ENCODE results near the gene SUGP2. TPM values are rescaled to one million over a fixed set of nuclear protein-coding genes. Genes with fewer than 3 reads are reported as not detected.
"Not testable (repeated sequence)": the region's sequence is repeated elsewhere in the genome, so short reads cannot be mapped to it uniquely, and the experiment has no call there.

SUGP2 gene
- total and polyA plus RNA-seq, 9 donors = 27.0 to 81.9 (median 53.7) TPM

DNA sequence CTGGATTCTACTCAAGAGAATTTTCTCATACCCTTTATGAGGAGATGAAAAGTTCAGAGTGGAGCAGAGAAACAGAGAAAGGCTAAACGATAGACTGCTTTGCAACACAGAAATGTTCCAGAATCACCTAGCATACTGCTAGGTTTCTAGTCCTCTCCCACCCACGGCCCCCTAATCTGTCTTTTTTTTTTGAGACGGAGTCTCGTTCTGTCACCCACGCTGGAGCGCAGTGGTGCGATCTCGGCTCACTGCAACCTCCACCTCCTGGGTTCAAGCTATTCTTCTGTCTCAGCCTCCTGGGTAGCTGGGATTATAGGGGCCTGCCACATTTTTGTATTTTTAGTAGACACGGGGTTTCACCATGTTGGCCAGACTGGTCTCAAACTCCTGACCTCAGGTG, 4.8 kb downstream of the SUGP2 start:
- no peaks in the 10 kb centered on the region for H3K36me3 ChIP-seq
- intact Hi-C loops (cut with DNase I) = no loop called here
- WGBS, 3 donors = 89 to 91% (median 89%) methylated on average over 9 of the region's 9 CpGs

DNA sequence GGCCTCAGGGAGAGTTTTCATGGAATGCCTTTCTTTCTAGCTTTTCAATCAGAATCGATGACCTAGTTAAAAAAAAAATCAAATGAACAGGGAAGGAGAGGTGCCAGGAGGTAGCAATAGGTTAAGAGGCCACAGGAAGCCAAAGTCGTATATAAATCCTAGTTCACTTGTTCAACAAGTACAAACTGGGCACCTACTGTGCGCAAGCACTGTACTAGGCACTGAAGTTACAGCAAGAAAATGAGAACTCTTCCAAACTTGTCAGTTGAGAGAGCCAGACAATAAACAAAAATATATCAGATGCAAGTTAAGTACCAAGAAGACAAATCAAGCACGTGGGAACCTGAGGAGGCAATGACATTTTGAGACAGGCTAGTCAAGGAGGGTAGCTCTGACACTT, 6.1 kb downstream of the SUGP2 start:
- Histone ChIP-seq H3K27ac (no peak overlapping the region), H3K9me3 (no peaks in the 10 kb centered on the region), H3K36me3 (no peaks in the 10 kb centered on the region), H3K27me3 (no peaks in the 10 kb centered on the region), H3K4me3 (no peak overlapping the region), H3K4me1 (ENCODE audit: insufficient read depth) (peaks cover under 1% of the 10 kb centered on the region)
- 83 to 88% (median 83%) methylated on average over 4 of the region's 4 CpGs for WGBS, 3 donors
- no peak for TF ChIP-seq EP300 (IDR thresholded peaks at IDR 0.05)
- TF ChIP-seq, protein P1, sequence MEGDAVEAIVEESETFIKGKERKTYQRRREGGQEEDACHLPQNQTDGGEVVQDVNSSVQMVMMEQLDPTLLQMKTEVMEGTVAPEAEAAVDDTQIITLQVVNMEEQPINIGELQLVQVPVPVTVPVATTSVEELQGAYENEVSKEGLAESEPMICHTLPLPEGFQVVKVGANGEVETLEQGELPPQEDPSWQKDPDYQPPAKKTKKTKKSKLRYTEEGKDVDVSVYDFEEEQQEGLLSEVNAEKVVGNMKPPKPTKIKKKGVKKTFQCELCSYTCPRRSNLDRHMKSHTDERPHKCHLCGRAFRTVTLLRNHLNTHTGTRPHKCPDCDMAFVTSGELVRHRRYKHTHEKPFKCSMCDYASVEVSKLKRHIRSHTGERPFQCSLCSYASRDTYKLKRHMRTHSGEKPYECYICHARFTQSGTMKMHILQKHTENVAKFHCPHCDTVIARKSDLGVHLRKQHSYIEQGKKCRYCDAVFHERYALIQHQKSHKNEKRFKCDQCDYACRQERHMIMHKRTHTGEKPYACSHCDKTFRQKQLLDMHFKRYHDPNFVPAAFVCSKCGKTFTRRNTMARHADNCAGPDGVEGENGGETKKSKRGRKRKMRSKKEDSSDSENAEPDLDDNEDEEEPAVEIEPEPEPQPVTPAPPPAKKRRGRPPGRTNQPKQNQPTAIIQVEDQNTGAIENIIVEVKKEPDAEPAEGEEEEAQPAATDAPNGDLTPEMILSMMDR (IDR thresholded peaks at IDR 0.05) = no peak
- TF ChIP-seq POLR2A (IDR thresholded peaks at IDR 0.05) = no peak
- DNase-seq = no peak
- intact Hi-C loops (cut with DNase I) = no loop called here

More for the DNA sequence above, 4.8 kb downstream of the SUGP2 start:
- H3K4me1 ChIP-seq (ENCODE audit: insufficient read depth) = peaks cover 4% of the 10 kb centered on the region
- H3K9me3 ChIP-seq = no peaks in the 10 kb centered on the region
- H3K27me3 ChIP-seq = no peaks in the 10 kb centered on the region
- TF ChIP-seq POLR2A (IDR thresholded peaks at IDR 0.05) = no peak
- TF ChIP-seq EP300 (IDR thresholded peaks at IDR 0.05) = no peak
- TF ChIP-seq, protein P1 (IDR thresholded peaks at IDR 0.05) = no peak
- H3K27ac ChIP-seq = no peak overlapping the region
- DNase-seq = no peak
- no peak overlapping the region for H3K4me3 ChIP-seq

DNA sequence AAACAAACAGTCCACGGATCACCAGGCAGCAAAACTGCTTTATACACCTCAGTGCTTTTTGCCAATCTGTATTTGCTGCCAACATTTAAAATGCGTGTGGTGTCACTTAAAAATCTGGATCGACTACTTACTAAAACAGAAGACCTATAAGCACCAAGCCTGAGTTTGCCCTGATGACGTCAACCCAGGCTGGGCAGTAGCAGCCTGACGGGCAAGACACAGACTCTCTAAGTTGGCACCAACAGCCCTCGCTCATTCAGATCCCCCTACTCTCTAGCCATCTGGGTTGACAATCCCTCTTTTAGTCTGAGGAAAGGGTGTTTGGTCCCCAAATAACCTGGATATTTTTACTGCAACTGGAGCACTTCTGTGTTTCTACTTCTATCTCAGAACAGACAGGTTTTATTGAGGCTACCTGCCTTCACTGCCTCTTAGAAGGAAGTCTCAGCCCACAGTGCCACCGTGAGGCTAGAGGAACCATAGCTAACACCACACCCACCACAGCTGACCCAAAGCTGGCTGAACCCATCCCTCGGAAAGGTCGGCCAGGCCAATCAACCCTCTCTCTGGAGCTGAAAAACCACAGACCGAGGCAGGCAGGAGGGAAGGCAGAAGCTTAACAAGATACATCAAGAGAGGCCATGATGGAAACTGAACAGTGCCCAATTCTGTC, 6.9 kb downstream of the SUGP2 start:
- intact Hi-C loops (cut with DNase I) = no loop called here
- H3K4me1 ChIP-seq (ENCODE audit: insufficient read depth) = no peaks in the 10 kb centered on the region
- 61 to 67% (median 66%) methylated on average over 10 of the region's 10 CpGs for WGBS, 3 donors
- H3K9me3 ChIP-seq = no peaks in the 10 kb centered on the region
- no peak overlapping the region for H3K4me3 ChIP-seq
- no peak for DNase-seq
- H3K27ac ChIP-seq = no peak overlapping the region
- H3K36me3 ChIP-seq = no peaks in the 10 kb centered on the region
- H3K27me3 ChIP-seq = no peaks in the 10 kb centered on the region
- no peak for TF ChIP-seq POLR2A (IDR thresholded peaks at IDR 0.05)
- TF ChIP-seq, protein P1 (IDR thresholded peaks at IDR 0.05) = no peak
- no peak for TF ChIP-seq EP300 (IDR thresholded peaks at IDR 0.05)

DNA sequence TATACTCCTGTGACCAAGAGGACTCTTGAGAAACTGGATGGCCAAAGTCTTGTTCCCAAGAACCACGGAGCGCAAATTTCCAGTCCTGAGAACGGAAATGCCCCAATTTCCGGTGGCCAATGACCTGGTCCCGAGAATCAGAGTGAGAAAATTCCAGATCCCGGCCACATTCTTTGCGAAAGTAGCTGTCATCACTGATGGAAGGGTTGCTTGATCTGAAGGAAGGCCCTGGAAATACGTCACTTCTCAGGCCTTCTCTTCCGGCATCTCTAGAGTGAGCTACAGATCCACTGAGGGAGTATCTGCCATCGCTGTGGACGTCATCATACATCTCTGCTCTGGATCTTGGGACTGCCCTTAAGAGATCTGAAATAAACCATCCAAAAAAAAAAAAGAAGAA, 7.5 kb downstream of the SUGP2 start:
- 88 to 93% (median 89%) methylated on average over 11 of the region's 11 CpGs for WGBS, 3 donors
- DNase-seq = no peak
- TF ChIP-seq, protein P1 (IDR thresholded peaks at IDR 0.05) = no peak
- TF ChIP-seq POLR2A (IDR thresholded peaks at IDR 0.05) = no peak
- no peak for TF ChIP-seq EP300 (IDR thresholded peaks at IDR 0.05)
- H3K4me1 ChIP-seq (ENCODE audit: insufficient read depth) = no peaks in the 10 kb centered on the region
- no peak overlapping the region for H3K4me3 ChIP-seq
- no peaks in the 10 kb centered on the region for H3K36me3 ChIP-seq
- H3K9me3 ChIP-seq = no peaks in the 10 kb centered on the region
- no peak overlapping the region for H3K27ac ChIP-seq
- no peaks in the 10 kb centered on the region for H3K27me3 ChIP-seq
- intact Hi-C loops (cut with DNase I) = no loop called here

DNA sequence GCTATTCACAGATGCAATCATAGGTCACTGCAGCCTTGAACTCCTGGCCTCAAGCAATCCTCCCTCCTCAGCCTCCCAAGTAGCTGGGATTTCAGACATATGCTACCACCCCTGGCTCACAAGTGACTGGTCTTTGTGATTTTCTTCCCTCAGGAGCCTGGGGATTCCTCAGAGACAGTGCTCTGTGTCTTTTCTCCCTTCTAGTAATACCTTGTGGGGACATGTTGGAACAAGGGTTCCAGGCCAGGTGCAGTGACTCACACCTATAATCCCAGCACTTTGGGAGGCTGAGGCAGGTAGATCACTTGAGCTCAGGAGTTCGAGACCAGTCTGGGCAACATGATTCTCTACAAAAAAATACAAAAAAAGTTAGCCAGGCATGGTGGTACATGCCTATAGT, 9.9 kb downstream of the SUGP2 start:
- H3K36me3 ChIP-seq = not testable (repeated sequence)

More for the DNA sequence above, 9.9 kb downstream of the SUGP2 start:
- intact Hi-C loops (cut with DNase I); H3K27ac ChIP-seq; H3K27me3 ChIP-seq; H3K4me3 ChIP-seq; DNase-seq; H3K9me3 ChIP-seq; H3K4me1 ChIP-seq (ENCODE audit: insufficient read depth): not testable (repeated sequence)
- 91 to 100% (median 93%) methylated on average over 1 of the region's 1 CpG for WGBS, 3 donors
